CD4-positive, alpha-beta T cell treated with Interleukin-6 at 100 ng/mL for 8 hours (primary cell): ENCODE data around the gene CDK15.

Source experiments
- DNase-seq: peaks from one replicate; pipeline ENCODE4 v3.0.0-alpha.2; 2020; ENCODE audit warnings: mixed read lengths, low spot score

The CDK15 gene

GRCh38 chr2:201938156-201938775 lies 131.9 kb downstream of the CDK15 start:
- no peak for DNase-seq

DNA sequence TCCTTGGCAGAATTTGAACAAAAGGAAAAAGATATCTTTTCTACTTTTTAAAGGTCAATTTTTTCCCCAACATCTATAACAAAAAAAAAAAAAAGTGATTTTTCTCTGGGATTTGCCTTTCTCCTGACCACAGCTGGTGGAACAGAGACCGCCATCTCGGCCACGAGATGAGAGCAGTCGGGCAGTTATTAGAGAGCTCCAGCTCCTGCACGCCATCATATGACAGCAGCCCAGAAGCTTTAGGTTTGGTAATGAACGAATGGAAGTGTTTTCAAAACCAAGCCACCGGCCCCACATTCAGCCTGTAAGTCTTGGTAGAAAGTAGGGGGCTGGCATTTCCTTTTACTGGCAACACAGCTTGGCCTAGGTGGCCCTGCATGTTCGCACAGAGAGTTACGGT lies 132.4 kb downstream of the CDK15 start:
- DNase-seq: no peak

DNA sequence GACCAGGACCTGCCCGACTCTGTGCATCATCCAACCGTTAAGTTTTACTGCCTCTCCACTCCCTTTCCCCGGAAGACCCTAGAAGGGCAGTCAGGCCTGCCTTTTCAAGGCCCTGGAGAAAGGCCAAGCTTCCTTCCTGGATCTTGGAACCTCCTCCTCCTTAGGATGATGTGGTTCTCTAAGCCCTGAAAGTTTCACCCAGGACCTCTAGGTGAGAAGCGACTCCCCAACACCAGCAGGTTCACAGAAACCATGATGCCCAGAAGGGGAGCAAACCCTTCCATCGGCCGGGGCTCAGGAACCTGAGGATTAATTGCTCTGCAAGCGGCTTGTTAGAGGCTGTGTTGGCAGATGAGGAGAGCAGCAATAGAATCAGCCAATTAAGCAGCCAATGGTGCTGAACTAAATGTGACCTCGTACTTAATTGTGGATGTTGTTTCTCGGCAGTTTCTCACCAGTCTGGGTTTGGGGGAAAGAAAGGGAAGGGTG lies 133.2 kb downstream of the CDK15 start:
- no peak for DNase-seq

- DNase-seq: no peak
These were observed 136.2 kb downstream of the CDK15 start for GRCh38 chr2:201942531-201942930.
